OCI-LY7 (cell line): Measurements from ENCODE around the gene UBTD2.

Experiments
- CTCF ChIP-seq: fragments of 200-600 bp; sonication (generic); conservative IDR thresholded peaks from 2 replicates; pipeline ENCODE4 v1.5.1; 2014; ENCODE audit warnings: mild to moderate bottlenecking, antibody characterized with exemption, low read length, moderate library complexity, mixed read lengths
- EZH2phosphoT487 ChIP-seq: fragments of 200-600 bp; sonication (generic); IDR thresholded peaks from 2 replicates; pipeline ENCODE4 v1.6.1; 2018; ENCODE audit warnings: low read depth, borderline replicate concordance, mild to moderate bottlenecking, mixed run types, antibody characterized with exemption, low read length, moderate library complexity, mixed read lengths

DNA sequence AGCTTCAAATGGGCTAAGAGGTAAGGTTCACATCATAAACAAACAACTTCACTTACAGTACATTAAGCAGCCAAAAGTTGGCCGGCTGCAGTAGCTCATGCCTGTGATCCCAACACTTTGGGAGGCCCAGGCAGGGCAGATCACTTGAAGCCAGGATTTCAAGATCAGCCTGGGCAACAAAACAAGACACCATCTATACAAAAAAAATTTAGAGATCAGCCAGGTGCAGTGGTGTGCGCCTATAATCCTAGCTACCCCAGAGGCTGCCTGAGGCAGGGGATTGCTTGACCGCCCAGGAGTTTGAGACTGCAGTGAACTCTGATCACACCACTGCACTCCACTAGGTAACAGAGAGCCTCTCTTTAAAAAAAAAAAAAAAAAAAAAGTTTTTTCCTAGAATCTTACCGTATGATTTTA lies 16.9 kb downstream of the UBTD2 start:
- TF ChIP-seq CTCF = no peak
- no peak for TF ChIP-seq EZH2phosphoT487
